Spleen (tissue), 7 donors: ENCODE results near the gene SOHLH2.

Experiments used
- POLR2A ChIP-seq, 3 donors: fragments of 450-650 bp; IDR thresholded peaks; one replicate each; pipeline ENCODE4 v1.5.1; 2017; ENCODE audit warnings: antibody characterized with exemption in 3 of 3, mild to moderate bottlenecking in 1 of 3
- TF ChIP-seq, protein P1 (sequence below), 11 experiments: fragments of 200-600 bp in 7 of 11; fragments of 450-650 bp in 4 of 11; sonication (generic) in 4 of 11; IDR thresholded peaks in 8 of 11; conservative IDR thresholded peaks in 3 of 11; 1 replicate in 7 of 11; 2 replicates in 4 of 11; pipeline versions ENCODE4 v1.4.0 to v1.8.0; 2016 to 2021; ENCODE audit warnings: antibody characterized with exemption in 11 of 11, inconsistent platforms in 4 of 11, mild to moderate bottlenecking in 1 of 11
- donor health status: DM: no; HTN: no; CAD: no; lungs with moderate emphysema.
- donor health status: DM: no; HTN: no; CAD: no.
- donor health status: DM: no; HTN: no; CAD: no.

DNA sequence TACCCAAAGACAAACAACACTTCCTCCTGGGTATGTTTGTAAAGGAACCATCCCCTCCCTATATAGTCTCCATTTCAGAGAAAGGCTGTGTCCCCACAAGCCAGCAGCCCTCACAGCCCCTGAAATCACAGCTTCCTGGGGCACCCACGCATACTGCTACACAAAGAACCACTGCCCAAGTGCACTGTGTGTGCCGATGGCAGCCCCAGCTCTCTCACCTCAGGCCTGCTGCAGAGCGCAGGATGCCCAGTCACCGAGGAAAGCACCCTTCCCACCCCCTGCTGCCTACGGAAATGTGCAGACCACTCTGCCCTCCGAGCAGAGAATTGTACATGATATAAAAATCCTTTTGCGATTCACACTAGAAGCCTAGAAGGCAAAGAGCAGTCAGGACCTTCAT lies 39.4 kb downstream of the SOHLH2 start:
- TF ChIP-seq, protein P1, sequence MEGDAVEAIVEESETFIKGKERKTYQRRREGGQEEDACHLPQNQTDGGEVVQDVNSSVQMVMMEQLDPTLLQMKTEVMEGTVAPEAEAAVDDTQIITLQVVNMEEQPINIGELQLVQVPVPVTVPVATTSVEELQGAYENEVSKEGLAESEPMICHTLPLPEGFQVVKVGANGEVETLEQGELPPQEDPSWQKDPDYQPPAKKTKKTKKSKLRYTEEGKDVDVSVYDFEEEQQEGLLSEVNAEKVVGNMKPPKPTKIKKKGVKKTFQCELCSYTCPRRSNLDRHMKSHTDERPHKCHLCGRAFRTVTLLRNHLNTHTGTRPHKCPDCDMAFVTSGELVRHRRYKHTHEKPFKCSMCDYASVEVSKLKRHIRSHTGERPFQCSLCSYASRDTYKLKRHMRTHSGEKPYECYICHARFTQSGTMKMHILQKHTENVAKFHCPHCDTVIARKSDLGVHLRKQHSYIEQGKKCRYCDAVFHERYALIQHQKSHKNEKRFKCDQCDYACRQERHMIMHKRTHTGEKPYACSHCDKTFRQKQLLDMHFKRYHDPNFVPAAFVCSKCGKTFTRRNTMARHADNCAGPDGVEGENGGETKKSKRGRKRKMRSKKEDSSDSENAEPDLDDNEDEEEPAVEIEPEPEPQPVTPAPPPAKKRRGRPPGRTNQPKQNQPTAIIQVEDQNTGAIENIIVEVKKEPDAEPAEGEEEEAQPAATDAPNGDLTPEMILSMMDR (IDR thresholded peaks at IDR 0.05 in 8 of 11, conservative IDR thresholded peaks at IDR 0.05 in 3 of 11): no peak
- no peak for TF ChIP-seq POLR2A (IDR thresholded peaks at IDR 0.05)
